Keratinocyte (primary cell): ENCODE measurements around the gene NSDHL. TPM values are rescaled to one million over a fixed set of nuclear protein-coding genes. Genes with fewer than 3 reads are reported as not detected.

ENCODE experiments used
- DNase-seq: peaks from one replicate; pipeline ENCODE4 v3.0.0-alpha.2; 2011; ENCODE audit warnings: low read depth, missing footprints, low spot score
- FAIRE-seq: peaks from 2 replicates; lab custom pipeline; 2011; peaks lifted over from hg19 to GRCh38; lab: Jason Lieb, UNC
- H2AFZ ChIP-seq: 2 replicates; pipeline ENCODE4 v1.6.0; 2012; ENCODE audit warnings: low read length, control low read depth, inconsistent platforms; ENCODE audit not compliant: control insufficient read depth
- H3K27ac ChIP-seq: 2 replicates; pipeline ENCODE4 v1.5.1; 2011; ENCODE audit warnings: low read length; ENCODE audit not compliant: control insufficient read depth, insufficient read depth
- H3K27me3 ChIP-seq: 3 replicates; pipeline ENCODE4 v1.6.0; 2011; ENCODE audit warnings: low read length; ENCODE audit not compliant: control insufficient read depth, insufficient read depth; ENCODE audit errors: extremely low read depth
- H3K36me3 ChIP-seq, 2 experiments: 2 replicates in 1 of 2; 3 replicates in 1 of 2; pipeline ENCODE4 v1.5.1; 2011; ENCODE audit warnings: low read length in 2 of 2, mild to moderate bottlenecking in 1 of 2; ENCODE audit not compliant: control insufficient read depth in 2 of 2, insufficient read depth in 2 of 2; ENCODE audit errors: extremely low read depth in 1 of 2
- H3K4me1 ChIP-seq: 3 replicates; pipeline ENCODE4 v1.5.1; 2011; ENCODE audit warnings: low read length; ENCODE audit not compliant: control insufficient read depth, insufficient read depth; ENCODE audit errors: extremely low read depth
- H3K4me2 ChIP-seq: 3 replicates; pipeline ENCODE4 v1.6.0; 2011; ENCODE audit warnings: low read depth, low read length; ENCODE audit not compliant: control insufficient read depth, insufficient read depth; ENCODE audit errors: extremely low read depth
- H3K4me3 ChIP-seq, 3 experiments: fragments of 200-600 bp in 1 of 3; sonication (generic) in 1 of 3; 2 replicates in 2 of 3; 3 replicates in 1 of 3; pipeline ENCODE4 v1.5.1; 2011 to 2016; ENCODE audit warnings: low read length in 3 of 3, mild to moderate bottlenecking in 3 of 3, control low read depth in 2 of 3, inconsistent platforms in 1 of 3, low read depth in 1 of 3, mixed read lengths in 1 of 3, mixed run types in 1 of 3, moderate library complexity in 1 of 3; ENCODE audit not compliant: control insufficient read depth in 2 of 3, insufficient read depth in 2 of 3; ENCODE audit errors: extremely low read depth in 1 of 3
- H3K79me2 ChIP-seq: 2 replicates; pipeline ENCODE4 v1.6.0; 2012; ENCODE audit warnings: low read length; ENCODE audit not compliant: control insufficient read depth, insufficient read depth
- H3K9ac ChIP-seq: 3 replicates; pipeline ENCODE4 v1.6.0; 2011; ENCODE audit warnings: low read length; ENCODE audit not compliant: control insufficient read depth, insufficient read depth; ENCODE audit errors: extremely low read depth
- H3K9me1 ChIP-seq: 3 replicates; pipeline ENCODE4 v1.6.0; 2011; ENCODE audit warnings: low read length; ENCODE audit not compliant: control insufficient read depth, insufficient read depth; ENCODE audit errors: extremely low read depth
- H3K9me3 ChIP-seq: 2 replicates; pipeline ENCODE4 v1.5.1; 2012; ENCODE audit warnings: low read depth, low read length; ENCODE audit not compliant: control insufficient read depth
- H4K20me1 ChIP-seq: 3 replicates; pipeline ENCODE4 v1.6.0; 2011; ENCODE audit warnings: low read length; ENCODE audit not compliant: control insufficient read depth, insufficient read depth; ENCODE audit errors: extremely low read depth
- CTCF ChIP-seq, 3 experiments: IDR thresholded peaks in 1 of 3; conservative IDR thresholded peaks in 1 of 3; optimal IDR thresholded peaks in 1 of 3; 2 replicates in 2 of 3; 3 replicates in 1 of 3; pipeline versions ENCODE3 to v1.5.1; 2011; ENCODE audit warnings: low read length in 3 of 3, mild to moderate bottlenecking in 3 of 3, moderate library complexity in 2 of 3, control low read depth in 1 of 3, inconsistent platforms in 1 of 3; ENCODE audit not compliant: insufficient read depth in 2 of 3; ENCODE audit errors: extremely low read depth in 1 of 3
- EZH2 ChIP-seq: IDR thresholded peaks from one replicate; pipeline ENCODE4 v1.6.1; 2012; ENCODE audit warnings: inconsistent platforms, mild to moderate bottlenecking, low read length, moderate library complexity
- dilution Hi-C: fragments of 300-500 bp; cut with MboI; formaldehyde crosslinking; loops from one replicate; pipeline ENCODE4 v1.7.0; 2020; ENCODE audit warnings: low sequenced_read_pairs; ENCODE audit not compliant: extremely low pct_ligation_motif_present
- polyA plus RNA-seq, 5 experiments: library from polyadenylated mRNA; depleted of rRNA in 3 of 5; stranded (reverse) in 3 of 5; stranded (forward) in 1 of 5; unstranded in 1 of 5; fragments of >200 nt; gene quantifications; 1 replicate in 1 of 5; 2 replicates in 3 of 5; 3 replicates in 1 of 5; pipeline versions ENCODE4 v1.2.1 to v1.2.3, GENCODE V29; 2011 to 2012; ENCODE audit warnings: missing spikeins in 2 of 5, low read depth in 1 of 5, low replicate concordance in 1 of 5

NSDHL gene
- polyA plus RNA-seq, 1 donor (not counting 4 experiments of a cell fraction or from before 2014, with no cell fraction given) = 79.0 TPM

GRCh38 chrX:152892999-152893891 is 62.4 kb downstream of the NSDHL start:
- H3K9me1 ChIP-seq = no peaks in the 10 kb centered on the region
- no peak for FAIRE-seq
- no peak overlapping the region for H3K4me2 ChIP-seq
- H3K27me3 ChIP-seq = no peaks in the 10 kb centered on the region
- H4K20me1 ChIP-seq = no peaks in the 10 kb centered on the region
- peaks cover 38% of the 10 kb centered on the region for H3K4me1 ChIP-seq
- dilution Hi-C loops = no loop called here
- H3K79me2 ChIP-seq = no peaks in the 10 kb centered on the region
- H2AFZ ChIP-seq = peak overlapping the region; percentile 27
- H3K4me3 ChIP-seq = no peak overlapping the region
- peak overlapping the region; percentile 4 for H3K9ac ChIP-seq
- H3K9me3 ChIP-seq = no peaks in the 10 kb centered on the region
- DNase-seq = no peak
- TF ChIP-seq CTCF (optimal IDR thresholded peaks at IDR 0.05 in 1 of 3, IDR thresholded peaks at IDR 0.05 in 1 of 3, conservative IDR thresholded peaks at IDR 0.05 in 1 of 3; ENCODE audit: extremely low read depth in 1 of 3, insufficient read depth in 2 of 3, low read length in 3 of 3) (no peak), EZH2 (no peak)
- H3K27ac ChIP-seq = no peak overlapping the region
- H3K36me3 ChIP-seq = no peaks in the 10 kb centered on the region

GRCh38 chrX:152893980-152894610 is 63.2 kb downstream of the NSDHL start:
- H3K79me2 ChIP-seq = no peaks in the 10 kb centered on the region
- TF ChIP-seq CTCF (optimal IDR thresholded peaks at IDR 0.05 in 1 of 3, IDR thresholded peaks at IDR 0.05 in 1 of 3, conservative IDR thresholded peaks at IDR 0.05 in 1 of 3; ENCODE audit: extremely low read depth in 1 of 3, insufficient read depth in 2 of 3, low read length in 3 of 3) = no peak
- no peak overlapping the region for H3K4me3 ChIP-seq
- H3K4me1 ChIP-seq = peaks cover 45% of the 10 kb centered on the region
- FAIRE-seq (no peak), DNase-seq (no peak)
- peak overlapping the region; percentile 10 for H3K4me2 ChIP-seq
- H4K20me1 ChIP-seq = no peaks in the 10 kb centered on the region
- no peaks in the 10 kb centered on the region for H3K9me1 ChIP-seq
- no peaks in the 10 kb centered on the region for H3K27me3 ChIP-seq
- H3K9ac ChIP-seq = peak overlapping the region; percentile 4
- no peaks in the 10 kb centered on the region for H3K36me3 ChIP-seq
- H3K9me3 ChIP-seq = no peaks in the 10 kb centered on the region
- peak overlapping the region; percentile 37 for H2AFZ ChIP-seq
- H3K27ac ChIP-seq = peak overlapping the region; percentile 36
- dilution Hi-C loops = no loop called here
